T-cell (primary cell): ENCODE results near the gene RHBG. TPM values are rescaled to one million over a fixed set of nuclear protein-coding genes. Genes with fewer than 3 reads are reported as not detected.

Experiments
- ATAC-seq, 4 experiments: fragments of 200-7000 bp in 3 of 4; fragments of 150-1000 bp in 1 of 4; cut with Tn5 transposase; replicated peaks in 1 of 4; 1 replicate in 3 of 4; 2 replicates in 1 of 4; pipeline ENCODE4 v1.10.0; 2021; ENCODE audit warnings: moderate library complexity in 3 of 4, mild to moderate bottlenecking in 2 of 4, moderate number of reproducible peaks in 1 of 4
- CTCF ChIA-PET, 2 donors: fragments of 300-600 bp; sonication (Branson Sonifier 250); formaldehyde crosslinking; loops; one replicate each; lab custom pipeline; 2022; ENCODE audit warnings: antibody characterized with exemption in 2 of 2; lab: Charles Lee
- POLR2A ChIA-PET, 2 donors: fragments of 300-600 bp; sonication (Branson Sonifier 250); formaldehyde crosslinking; loops; one replicate each; lab custom pipeline; 2022; ENCODE audit warnings: antibody characterized with exemption in 2 of 2; lab: Charles Lee
- DNase-seq, 35 experiments: peaks; one replicate each; pipeline versions ENCODE4 v3.0.0 to v3.0.0-alpha.2; 2013 to 2023
- H3K27ac ChIP-seq: one replicate; pipeline ENCODE4 v1.5.1; 2013; ENCODE audit warnings: low read length
- H3K27me3 ChIP-seq, 2 experiments: replicated peaks in 1 of 2; 1 replicate in 1 of 2; 2 replicates in 1 of 2; pipeline versions ENCODE4 v1.6.1 to v1.7.0; 2013; ENCODE audit warnings: low read length in 1 of 2, mixed read lengths in 1 of 2; ENCODE audit not compliant: control insufficient read depth in 2 of 2, insufficient read depth in 2 of 2; ENCODE audit errors: extremely low read depth in 1 of 2
- H3K36me3 ChIP-seq, 2 donors: 1 replicate in 1 of 2; 2 replicates in 1 of 2; pipeline versions ENCODE4 v1.6.1 to v1.7.0; 2013; ENCODE audit warnings: low read length in 1 of 2; ENCODE audit not compliant: control insufficient read depth in 2 of 2, insufficient read depth in 1 of 2; ENCODE audit errors: extremely low read depth in 1 of 2
- H3K4me1 ChIP-seq, 2 experiments: 1 replicate in 1 of 2; 2 replicates in 1 of 2; pipeline versions ENCODE4 v1.6.1 to v1.7.0; 2013; ENCODE audit warnings: low read length in 2 of 2, mixed read lengths in 1 of 2; ENCODE audit not compliant: insufficient read depth in 2 of 2, control insufficient read depth in 1 of 2; ENCODE audit errors: extremely low read depth in 1 of 2
- H3K4me3 ChIP-seq, 2 donors: 1 replicate in 1 of 2; 2 replicates in 1 of 2; pipeline versions ENCODE4 v1.5.1 to v1.7.0; 2013; ENCODE audit warnings: mild to moderate bottlenecking in 2 of 2, low read length in 1 of 2, moderate library complexity in 1 of 2; ENCODE audit not compliant: control insufficient read depth in 1 of 2; ENCODE audit errors: extremely low read depth in 1 of 2
- H3K9me3 ChIP-seq: 2 replicates; pipeline ENCODE4 v1.7.0; 2013
- H3K27ac Mint-ChIP-seq, 2 donors: one replicate each; pipeline ENCODE4 v1.8.0; 2020 to 2021; ENCODE audit warnings: mild to moderate bottlenecking in 2 of 2, mixed read lengths in 2 of 2
- H3K27me3 Mint-ChIP-seq, 2 donors: one replicate each; pipeline ENCODE4 v1.8.0; 2021 to 2022; ENCODE audit warnings: mixed read lengths in 2 of 2
- H3K36me3 Mint-ChIP-seq: one replicate; pipeline ENCODE4 v1.8.0; 2021; ENCODE audit warnings: mixed read lengths
- H3K4me1 Mint-ChIP-seq, 3 donors: one replicate each; pipeline ENCODE4 v1.8.0; 2020 to 2022; ENCODE audit warnings: mixed read lengths in 3 of 3, mild to moderate bottlenecking in 1 of 3
- H3K4me3 Mint-ChIP-seq, 3 donors: one replicate each; pipeline ENCODE4 v1.8.0; 2020 to 2022; ENCODE audit warnings: mild to moderate bottlenecking in 3 of 3, mixed read lengths in 3 of 3, moderate library complexity in 3 of 3
- H3K9me3 Mint-ChIP-seq, 3 donors: one replicate each; pipeline ENCODE4 v1.8.0; 2020 to 2022; ENCODE audit warnings: mixed read lengths in 3 of 3
- WGBS: methylation state at CpG from one replicate; pipeline ENCODE4 v1.1.5; 2013; ENCODE audit warnings: missing lambda C conversion rate; ENCODE audit not compliant: insufficient coverage; 5-methylcytosine and 5-hydroxymethylcytosine counted together
- total RNA-seq, 35 experiments: library from RNA in 6 of 35; stranded (reverse) in 6 of 35; fragments of 120-200 nt in 1 of 35; gene quantifications; one replicate each; pipeline versions ENCODE4 v1.2.1 to v1.2.4 and lab custom pipeline; 2013 to 2026

Gene RHBG
- total RNA-seq, 5 donors from 2014 or later (not counting 1 experiment from before 2014, with no cell fraction given), result 0.35 TPM; not detected in 4

DNA sequence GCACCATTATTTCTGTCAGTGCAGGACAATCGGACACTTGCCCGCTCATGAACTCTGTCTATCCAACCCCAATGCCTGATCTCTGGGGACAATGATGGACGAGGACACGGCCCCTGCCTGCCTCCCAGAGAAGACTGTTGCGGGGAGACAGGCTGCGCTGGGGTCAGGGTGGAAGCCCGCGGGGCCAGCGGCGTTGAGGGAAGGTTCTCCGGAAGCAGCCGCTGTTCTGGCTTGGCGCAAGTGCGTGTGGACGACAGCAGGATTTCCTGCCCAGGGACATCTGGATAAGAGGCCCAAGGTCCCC lies 18.8 kb downstream of the RHBG start:
- DNase-seq (no peak), ATAC-seq (no peak)
- no peak overlapping the region for H3K4me3 Mint-ChIP-seq
- H3K36me3 Mint-ChIP-seq, result no peaks in the 10 kb centered on the region
- no peak overlapping the region for H3K4me3 ChIP-seq
- H3K9me3 ChIP-seq, result no peaks in the 10 kb centered on the region
- no peaks in the 10 kb centered on the region for H3K36me3 ChIP-seq
- H3K27me3 ChIP-seq, result peaks cover 4 to 74% of the 10 kb centered on the region in 2 experiments
- no peaks in the 10 kb centered on the region for H3K9me3 Mint-ChIP-seq
- H3K27ac Mint-ChIP-seq, result no peak overlapping the region
- peaks cover 0 to 13% of the 10 kb centered on the region in 2 experiments for H3K4me1 ChIP-seq
- ChIA-PET CTCF (interaction anchor here (3.1 to 3.9 kb wide), 2 partner anchors 55 to 58 kb away, joined by 19 to 143 read pairs; no protein-coding TSS in a partner anchor), POLR2A (no interaction called here)
- H3K4me1 Mint-ChIP-seq, result peaks cover 4 to 10% (median 5%) of the 10 kb centered on the region in 3 donors
- H3K27ac ChIP-seq, result no peak overlapping the region
- 30% methylated on average over 15 of the region's 15 CpGs for WGBS
- H3K27me3 Mint-ChIP-seq, result peaks cover 28 to 50% of the 10 kb centered on the region in 2 donors

DNA sequence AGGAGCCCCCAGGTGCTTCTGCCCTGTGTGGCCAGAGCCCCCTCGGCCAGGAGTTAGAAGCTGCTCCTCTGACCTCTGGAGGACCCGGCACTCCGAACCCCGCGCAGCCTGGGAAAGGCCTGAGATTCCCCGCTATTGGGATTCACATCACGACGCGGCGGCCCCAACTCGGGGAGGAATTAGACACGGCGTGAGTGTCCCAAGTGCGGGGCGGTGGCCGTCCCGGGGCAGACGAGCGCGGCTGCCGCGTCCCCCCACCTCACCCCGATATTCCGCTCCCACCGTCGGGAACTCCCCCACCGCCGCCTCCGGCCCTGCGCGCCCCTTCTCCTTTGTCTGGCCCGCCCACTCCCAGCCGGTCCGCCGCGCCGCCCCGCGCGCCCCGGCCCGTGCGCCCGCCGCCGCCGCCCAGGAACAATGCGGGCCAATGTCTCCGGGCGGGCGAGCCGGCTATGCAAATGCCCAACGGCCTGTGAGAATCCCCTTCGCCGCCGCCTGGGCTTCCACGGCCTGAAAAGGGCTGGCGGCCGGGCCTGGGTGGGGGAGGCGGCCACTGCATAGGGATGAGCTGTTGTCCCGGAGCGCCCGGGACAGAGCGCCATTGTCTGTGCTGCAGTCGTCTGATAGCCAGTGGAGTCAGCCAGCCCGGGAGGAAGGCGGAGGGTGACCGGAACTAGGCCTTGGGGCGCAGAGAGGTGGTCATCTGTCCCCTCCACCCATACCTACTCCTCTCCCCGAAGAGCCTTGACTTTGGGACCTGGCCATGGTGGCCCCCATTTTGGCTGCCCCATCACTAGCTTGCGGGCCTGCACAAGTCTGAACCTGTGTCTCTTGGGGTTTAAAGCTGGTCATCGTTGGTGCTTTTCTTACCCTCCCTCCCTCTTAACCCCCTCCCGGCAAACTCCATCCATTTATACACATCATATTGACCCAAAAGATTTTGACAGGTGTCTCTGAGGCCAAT lies 19.4 kb downstream of the RHBG start:
- H3K36me3 Mint-ChIP-seq, result no peaks in the 10 kb centered on the region

DNA sequence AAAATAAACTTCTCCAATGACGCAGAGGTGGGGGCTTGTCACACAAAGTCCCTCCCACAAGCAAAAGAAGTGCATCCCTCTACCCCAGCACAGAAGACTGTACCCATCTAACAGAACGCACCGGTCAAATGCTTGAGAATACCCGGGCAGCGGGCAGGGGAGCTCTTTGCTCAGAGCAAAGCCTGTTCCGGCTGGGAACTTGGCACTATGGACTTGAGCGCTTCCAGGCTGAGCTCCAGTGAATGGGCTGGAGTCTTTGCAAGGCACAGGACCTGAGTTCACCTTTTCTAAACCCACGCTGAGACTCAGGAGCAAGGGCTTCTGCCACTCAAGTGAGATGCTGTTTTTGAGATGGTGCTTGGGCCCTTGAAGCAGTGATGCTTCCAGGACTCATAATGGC lies 20.3 kb downstream of the RHBG start:
- ATAC-seq, result no peak
- H3K9me3 ChIP-seq, result no peaks in the 10 kb centered on the region
- Mint-ChIP-seq H3K27me3 (peaks cover 33 to 52% of the 10 kb centered on the region in 2 donors), H3K4me1 (peaks cover 4 to 10% (median 5%) of the 10 kb centered on the region in 3 donors), H3K4me3 (no peak overlapping the region), H3K36me3 (no peaks in the 10 kb centered on the region), H3K9me3 (no peaks in the 10 kb centered on the region), H3K27ac (no peak overlapping the region)
- WGBS, result 92% methylated on average over 8 of the region's 8 CpGs
- no peak overlapping the region for H3K27ac ChIP-seq
- peaks cover 0 to 13% of the 10 kb centered on the region in 2 experiments for H3K4me1 ChIP-seq
- no peak for DNase-seq
- H3K27me3 ChIP-seq, result peaks cover 4 to 80% of the 10 kb centered on the region in 2 experiments
- H3K36me3 ChIP-seq, result no peaks in the 10 kb centered on the region
- CTCF ChIA-PET, result no interaction called here
- POLR2A ChIA-PET, result no interaction called here
- no peak overlapping the region for H3K4me3 ChIP-seq

More for the DNA sequence above, 19.4 kb downstream of the RHBG start:
- WGBS, result 21% methylated on average over 69 of the region's 73 CpGs
- H3K27ac Mint-ChIP-seq, result no peak overlapping the region
- ATAC-seq (no peak), DNase-seq (no peak)
- Histone ChIP-seq H3K4me3 (no peak overlapping the region), H3K27me3 (peaks cover 4 to 76% of the 10 kb centered on the region in 2 experiments), H3K36me3 (no peaks in the 10 kb centered on the region), H3K27ac (no peak overlapping the region), H3K9me3 (no peaks in the 10 kb centered on the region), H3K4me1 (peaks cover 0 to 13% of the 10 kb centered on the region in 2 experiments)
- peaks cover 33 to 52% of the 10 kb centered on the region in 2 donors for H3K27me3 Mint-ChIP-seq
- H3K4me1 Mint-ChIP-seq, result peaks cover 4 to 10% (median 5%) of the 10 kb centered on the region in 3 donors
- ChIA-PET CTCF (interaction anchor here in 1 of 2 donors (0.5 to 1.0 kb wide), 2 partner anchors 57 to 298 kb away, joined by 3 to 4 read pairs; no protein-coding TSS in a partner anchor), POLR2A (no interaction called here)
- H3K4me3 Mint-ChIP-seq, result no peak overlapping the region
- H3K9me3 Mint-ChIP-seq, result no peaks in the 10 kb centered on the region

DNA sequence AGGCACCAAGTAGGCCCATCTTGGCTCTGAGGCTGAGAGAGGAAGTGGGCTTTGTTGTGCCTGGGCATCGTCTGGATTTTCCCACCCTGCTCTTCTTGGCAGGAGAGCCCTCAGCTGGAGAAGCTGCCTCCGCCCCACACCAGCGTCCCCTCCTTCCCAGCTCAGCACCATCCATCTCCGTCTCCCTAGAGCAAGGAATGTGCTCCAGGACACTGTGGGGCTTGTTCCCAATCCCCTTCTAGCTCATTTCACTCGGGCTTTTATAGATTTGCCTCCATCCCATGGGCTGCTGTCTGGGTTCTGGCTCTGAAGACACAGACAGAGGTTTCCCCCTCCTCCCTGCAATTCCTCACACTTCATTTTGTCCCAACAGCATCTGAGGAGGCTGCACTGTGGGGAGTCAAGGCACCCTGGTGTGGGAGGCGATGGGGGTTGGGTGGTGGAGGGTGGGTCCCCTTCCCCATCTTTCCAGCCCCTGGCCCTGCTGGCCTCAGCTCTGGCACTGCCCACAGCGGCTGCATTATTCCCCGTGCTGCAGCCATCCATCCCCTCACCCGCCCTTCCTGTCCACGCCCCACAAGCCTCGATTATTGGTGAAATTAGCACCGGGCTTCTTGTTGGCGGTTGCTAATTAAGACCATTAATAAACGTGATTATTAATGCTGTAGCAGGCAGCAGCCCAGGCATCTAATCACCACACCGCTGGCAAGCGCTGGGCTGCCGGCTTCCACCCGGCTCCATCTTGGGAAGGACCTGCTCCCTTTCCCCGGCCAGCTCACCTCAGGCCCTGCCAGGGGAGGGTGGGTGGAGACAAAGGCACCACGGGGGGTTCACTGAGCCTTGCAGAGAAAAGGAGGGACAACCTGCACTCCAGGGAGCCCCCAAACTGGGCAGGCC lies 21.7 kb downstream of the RHBG start:
- WGBS, result 82% methylated on average over 17 of the region's 20 CpGs
- no peak for ATAC-seq
- Mint-ChIP-seq H3K27me3 (peaks cover 33 to 53% of the 10 kb centered on the region in 2 donors), H3K27ac (no peak overlapping the region), H3K9me3 (no peaks in the 10 kb centered on the region), H3K4me3 (no peak overlapping the region), H3K4me1 (peaks cover 3 to 5% (median 3%) of the 10 kb centered on the region in 3 donors), H3K36me3 (no peaks in the 10 kb centered on the region)
- ChIA-PET CTCF (no interaction called here), POLR2A (interaction anchor here in 1 of 2 donors (0.7 kb wide), 1 partner anchor 76 kb away, joined by 6 read pairs; no protein-coding TSS in a partner anchor)
- no peak overlapping the region for H3K4me3 ChIP-seq
- no peaks in the 10 kb centered on the region for H3K9me3 ChIP-seq
- H3K27ac ChIP-seq, result no peak overlapping the region
- no peak for DNase-seq
- peaks cover 0 to 9% of the 10 kb centered on the region in 2 experiments for H3K4me1 ChIP-seq
- no peaks in the 10 kb centered on the region for H3K36me3 ChIP-seq
- peaks cover 4 to 74% of the 10 kb centered on the region in 2 experiments for H3K27me3 ChIP-seq

DNA sequence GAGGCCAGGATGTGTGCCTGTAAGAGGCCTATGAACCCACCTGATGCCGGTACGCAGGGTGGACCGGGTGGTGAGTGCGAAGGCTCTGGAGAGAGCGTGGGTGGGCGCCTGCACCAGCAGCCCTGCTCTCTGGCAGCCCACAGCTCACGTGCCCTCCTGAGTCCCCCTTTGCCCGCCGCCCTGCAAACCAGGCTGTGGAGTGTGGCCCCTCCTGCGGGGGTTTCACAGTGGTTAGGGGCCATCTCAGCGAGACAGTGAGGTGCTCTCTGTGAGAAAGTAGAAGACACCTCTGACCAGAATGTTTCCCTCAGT lies 22.3 kb downstream of the RHBG start:
- Mint-ChIP-seq H3K27me3 (peaks cover 33 to 50% of the 10 kb centered on the region in 2 donors), H3K4me3 (no peak overlapping the region), H3K27ac (no peak overlapping the region), H3K36me3 (no peaks in the 10 kb centered on the region), H3K4me1 (no peaks in the 10 kb centered on the region), H3K9me3 (no peaks in the 10 kb centered on the region)
- no peak for ATAC-seq
- Histone ChIP-seq H3K36me3 (no peaks in the 10 kb centered on the region), H3K4me3 (no peak overlapping the region), H3K4me1 (peaks cover 0 to 2% of the 10 kb centered on the region in 2 experiments), H3K27me3 (peaks cover 4 to 73% of the 10 kb centered on the region in 2 experiments), H3K27ac (no peak overlapping the region), H3K9me3 (no peaks in the 10 kb centered on the region)
- CTCF ChIA-PET, result no interaction called here
- 87% methylated on average over 11 of the region's 11 CpGs for WGBS
- POLR2A ChIA-PET, result no interaction called here
- no peak for DNase-seq

DNA sequence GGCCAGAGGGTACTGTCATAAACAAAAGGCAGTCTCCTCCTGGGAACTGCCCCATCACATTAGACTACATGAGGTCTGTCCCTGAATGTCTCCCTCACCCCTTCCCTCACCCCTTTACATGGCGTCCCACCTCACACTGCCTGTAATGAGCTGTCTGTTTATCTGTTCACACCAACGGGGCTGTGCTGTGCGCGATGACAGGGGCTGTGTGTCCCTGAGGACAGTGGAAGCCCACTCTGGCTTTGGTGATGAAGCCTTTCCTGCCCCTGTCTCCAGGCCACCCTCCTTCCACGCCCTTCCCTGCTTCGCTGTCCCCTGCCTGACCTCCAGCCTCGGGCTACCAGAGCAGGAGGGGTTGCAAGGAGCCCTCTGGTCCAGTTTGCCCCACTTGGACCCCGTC lies 22.7 kb downstream of the RHBG start:
- Mint-ChIP-seq H3K36me3 (no peaks in the 10 kb centered on the region), H3K27me3 (peaks cover 31 to 50% of the 10 kb centered on the region in 2 donors), H3K9me3 (no peaks in the 10 kb centered on the region), H3K27ac (no peak overlapping the region), H3K4me3 (no peak overlapping the region), H3K4me1 (no peaks in the 10 kb centered on the region)
- no peak for DNase-seq
- ChIA-PET POLR2A (no interaction called here), CTCF (no interaction called here)
- ATAC-seq, result no peak
- WGBS, result 75% methylated on average over 5 of the region's 8 CpGs
- H3K4me1 ChIP-seq, result peaks cover 0 to 2% of the 10 kb centered on the region in 2 experiments
- no peaks in the 10 kb centered on the region for H3K36me3 ChIP-seq
- no peaks in the 10 kb centered on the region for H3K9me3 ChIP-seq
- H3K4me3 ChIP-seq, result no peak overlapping the region
- no peak overlapping the region for H3K27ac ChIP-seq
- peaks cover 2 to 70% of the 10 kb centered on the region in 2 experiments for H3K27me3 ChIP-seq
